ENCODE data around the gene CATSPER2.
"Not testable (repeated sequence)": the region's sequence is repeated elsewhere in the genome, so short reads cannot be mapped to it uniquely, and the experiment has no call there.

Gene CATSPER2

DNA sequence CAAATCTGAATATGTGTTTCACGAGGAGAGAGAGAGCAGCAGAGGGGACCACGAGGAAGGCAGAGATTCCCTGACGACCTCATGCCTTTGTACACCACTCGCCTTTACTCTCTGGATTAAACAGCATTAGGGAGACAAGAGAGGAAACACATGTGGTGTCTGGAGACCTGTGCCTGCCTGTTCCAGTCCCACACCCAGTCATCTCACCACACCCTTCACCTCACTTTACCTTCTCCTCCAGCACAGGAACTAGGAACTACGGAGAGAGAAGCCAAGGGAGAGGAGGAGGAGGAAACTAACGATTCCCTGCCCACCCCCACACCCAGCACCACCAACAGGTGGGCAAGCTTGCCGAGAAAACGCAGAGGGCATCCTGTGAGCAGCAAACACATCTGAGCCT, 55.8 kb downstream of the CATSPER2 start:
- not testable (repeated sequence) for DNase-seq

DNA sequence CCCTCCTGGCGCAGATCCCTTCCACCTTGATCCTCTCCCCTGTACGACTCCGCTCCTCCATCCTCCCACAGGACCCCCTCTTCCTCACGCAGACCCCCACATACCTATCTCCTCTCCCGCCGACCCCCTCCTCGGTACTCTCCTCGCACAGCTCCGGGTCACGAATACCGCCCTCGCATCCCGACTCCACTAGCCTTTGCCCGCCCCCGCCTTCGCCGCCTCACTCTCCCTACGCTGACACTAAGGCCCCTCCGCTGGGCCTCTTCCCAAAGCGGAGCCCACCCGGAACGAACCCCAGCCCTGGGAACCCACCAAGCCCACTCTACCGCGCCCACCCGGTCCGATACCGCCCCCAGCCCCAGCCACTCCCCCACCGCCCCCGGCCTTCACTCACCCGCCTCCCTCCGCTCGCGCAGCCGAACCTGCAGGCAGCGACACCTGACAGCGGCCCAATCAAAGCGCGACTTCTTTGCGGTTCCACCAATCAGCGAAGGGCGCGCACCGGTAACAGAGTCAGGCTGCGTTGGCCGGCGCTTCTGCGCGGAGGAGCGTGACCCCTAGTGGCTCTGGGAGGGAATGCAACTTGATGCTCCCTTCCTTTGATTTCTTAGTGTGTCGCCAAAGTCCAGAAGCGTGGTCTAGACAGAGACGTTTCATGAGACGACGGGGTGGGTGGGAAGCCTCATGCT, 58.7 kb downstream of the CATSPER2 start, which contains the start of gene PPIP5K1:
TSS of gene PPIP5K1 (minus strand) at position 431 of the 689 bp plus-strand sequence. CDS start 5,704 bp downstream, outside the sequence.
- not testable (repeated sequence) for DNase-seq
